GM19438 (cell line): ENCODE measurements around the gene GPR150.

Source experiments
- ATAC-seq: cut with Tn5 transposase; IDR thresholded peaks from one replicate; pipeline ENCODE4 v1.9.1; 2021; ENCODE audit warnings: low read depth; ENCODE audit not compliant: unreplicated experiment

GPR150 gene

GRCh38 chr5:95647886-95648860 lies 28.3 kb downstream of the GPR150 start:
- no peak for ATAC-seq

- ATAC-seq, result no peak
These were observed 29.4 kb downstream of the GPR150 start for GRCh38 chr5:95649274-95649673.

GRCh38 chr5:95649842-95650620 lies 30.1 kb downstream of the GPR150 start:
- ATAC-seq, result no peak

- no peak for ATAC-seq
These were observed 33.0 kb downstream of the GPR150 start for GRCh38 chr5:95652849-95653248.

- ATAC-seq, result no peak
These were observed 34.3 kb downstream of the GPR150 start for GRCh38 chr5:95654196-95654595.

GRCh38 chr5:95655575-95655974 lies 35.7 kb downstream of the GPR150 start:
- ATAC-seq, result no peak

- no peak for ATAC-seq
These were observed 40.2 kb downstream of the GPR150 start for GRCh38 chr5:95660060-95660459.

- no peak for ATAC-seq
These were observed 43.1 kb downstream of the GPR150 start for GRCh38 chr5:95662946-95663345.

GRCh38 chr5:95664204-95664786 lies 44.4 kb downstream of the GPR150 start:
- ATAC-seq, result no peak

- no peak for ATAC-seq
These were observed 47.3 kb downstream of the GPR150 start for GRCh38 chr5:95667061-95667618.

- no peak for ATAC-seq
These were observed 47.8 kb downstream of the GPR150 start for GRCh38 chr5:95667678-95668077.

- ATAC-seq, result no peak
These were observed 48.3 kb downstream of the GPR150 start for GRCh38 chr5:95668216-95668615.

GRCh38 chr5:95668728-95669127 lies 48.8 kb downstream of the GPR150 start:
- no peak for ATAC-seq

- no peak for ATAC-seq
These were observed 49.7 kb downstream of the GPR150 start for GRCh38 chr5:95669540-95669939.

- no peak for ATAC-seq
These were observed 50.1 kb downstream of the GPR150 start for GRCh38 chr5:95669985-95670384.

- ATAC-seq, result no peak
These were observed 50.7 kb downstream of the GPR150 start for GRCh38 chr5:95670568-95670967.
